GM12878 (cell line): ENCODE results near the gene METRNL. TPM values are rescaled to one million over a fixed set of nuclear protein-coding genes. Genes with fewer than 3 reads are reported as not detected.

Experiments
- ATAC-seq: fragments of 200-7000 bp; cut with Tn5 transposase; 3 replicates; pipeline ENCODE4 v1.9.1; 2020; ENCODE audit warnings: mild to moderate bottlenecking, moderate library complexity
- BruUV-seq: library from RNA; stranded (reverse); fragments of 400-500 nt; replicated peaks from 2 replicates; lab custom pipeline; 2021; lab: Mats Ljungman, UMichigan
- CTCF ChIA-PET: fragments of 300-600 bp; sonication (Branson Sonifier 250); formaldehyde crosslinking; extraction: SDS; loops from one replicate; lab custom pipeline; 2021; ENCODE audit warnings: inconsistent platforms; lab: Yijun Ruan, JAX
- POLR2A ChIA-PET: fragments of 350-600 bp; formaldehyde crosslinking; extraction: SDS; loops from one replicate; lab custom pipeline; 2021; ENCODE audit warnings: inconsistent platforms; lab: Charles Lee
- RAD21 ChIA-PET: fragments of 300-600 bp; sonication (Branson Sonifier 250); formaldehyde crosslinking; loops from one replicate; lab custom pipeline; 2023; ENCODE audit warnings: antibody characterized with exemption; ENCODE audit not compliant: unreplicated experiment; lab: Charles Lee
- SMC1A ChIA-PET: fragments of 300-600 bp; sonication (Branson Sonifier 250); formaldehyde crosslinking; loops from one replicate; lab custom pipeline; 2023; ENCODE audit not compliant: unreplicated experiment, uncharacterized antibody; lab: Charles Lee
- DNase-seq: peaks from one replicate; pipeline ENCODE4 v3.0.0-alpha.2; 2011; ENCODE audit warnings: low read depth, low spot score
- FAIRE-seq: peaks from 3 replicates; lab custom pipeline; 2011; peaks lifted over from hg19 to GRCh38; lab: Jason Lieb, UNC
- H2AFZ ChIP-seq: 2 replicates; pipeline ENCODE4 v1.6.0; 2011; ENCODE audit warnings: low read depth, low read length, control low read depth; ENCODE audit not compliant: control insufficient read depth
- H3K27ac ChIP-seq: 2 replicates; pipeline ENCODE4 v1.5.1; 2011; ENCODE audit warnings: control low read depth; ENCODE audit not compliant: control insufficient read depth, insufficient read depth
- H3K27me3 ChIP-seq, 2 experiments: replicated peaks in 1 of 2; 2 replicates each; pipeline versions ENCODE4 v1.6.0 to v1.6.1; 2011; ENCODE audit warnings: low read length in 1 of 2; ENCODE audit not compliant: control insufficient read depth in 2 of 2, insufficient read depth in 2 of 2
- H3K36me3 ChIP-seq, 2 experiments: 2 replicates each; pipeline ENCODE4 v1.5.1; 2011; ENCODE audit warnings: low read length in 1 of 2; ENCODE audit not compliant: control insufficient read depth in 2 of 2, insufficient read depth in 2 of 2
- H3K4me1 ChIP-seq: 2 replicates; pipeline ENCODE4 v1.6.1; 2011; ENCODE audit warnings: mild to moderate bottlenecking, low read length, moderate library complexity, mixed read lengths; ENCODE audit not compliant: control insufficient read depth, insufficient read depth
- H3K4me2 ChIP-seq: 2 replicates; pipeline ENCODE4 v1.6.0; 2011; ENCODE audit warnings: control low read depth; ENCODE audit not compliant: control insufficient read depth, insufficient read depth
- H3K4me3 ChIP-seq: fragments of 200-600 bp; sonication (generic); 2 replicates; pipeline ENCODE4 v1.5.1; 2016
- H3K79me2 ChIP-seq: 2 replicates; pipeline ENCODE4 v1.6.0; 2011; ENCODE audit warnings: low read length; ENCODE audit not compliant: control insufficient read depth, insufficient read depth
- H3K9ac ChIP-seq: 2 replicates; pipeline ENCODE4 v1.8.0; 2011; ENCODE audit warnings: low read length, control low read depth, mixed read lengths; ENCODE audit not compliant: control insufficient read depth, insufficient read depth
- H3K9me3 ChIP-seq: replicated peaks from 3 replicates; pipeline ENCODE4 v1.5.1; 2011; ENCODE audit warnings: mild to moderate bottlenecking, low read length; ENCODE audit not compliant: control insufficient read depth, insufficient read depth
- H4K20me1 ChIP-seq: 2 replicates; pipeline ENCODE4 v1.6.0; 2011; ENCODE audit not compliant: control insufficient read depth, insufficient read depth
- ATF2 ChIP-seq: IDR thresholded peaks from 2 replicates; pipeline ENCODE4 v1.6.1; 2012; ENCODE audit warnings: low read length, inconsistent platforms
- MEF2B ChIP-seq: fragments of 450-650 bp; IDR thresholded peaks from 2 replicates; pipeline ENCODE4 v1.6.1; 2018; ENCODE audit warnings: mild to moderate bottlenecking, moderate library complexity; ENCODE audit not compliant: partially characterized antibody, poor library complexity, severe bottlenecking
- NBN ChIP-seq: fragments of 450-650 bp; IDR thresholded peaks from 2 replicates; pipeline ENCODE4 v1.6.1; 2016
- POLR2AphosphoS5 ChIP-seq: IDR thresholded peaks from 2 replicates; pipeline ENCODE4 v1.6.1; 2011; ENCODE audit warnings: mild to moderate bottlenecking, low read length, inconsistent platforms
- SMC3 ChIP-seq: IDR thresholded peaks from 2 replicates; pipeline ENCODE4 v1.6.1; 2011; ENCODE audit warnings: low read length, improper control_type of control experiment, borderline replicate concordance
- YBX1 ChIP-seq: fragments of 450-650 bp; IDR thresholded peaks from 2 replicates; pipeline ENCODE4 v1.6.1; 2016; ENCODE audit warnings: antibody characterized with exemption
- ZNF207 ChIP-seq: fragments of 450-650 bp; IDR thresholded peaks from 2 replicates; pipeline ENCODE4 v1.6.1; 2014; ENCODE audit warnings: antibody characterized with exemption, mild to moderate bottlenecking, borderline replicate concordance
- ZZZ3 ChIP-seq: IDR thresholded peaks from 2 replicates; pipeline ENCODE4 v1.6.1; 2011; ENCODE audit warnings: low read depth; ENCODE audit not compliant: control insufficient read depth, insufficient read length
- WGBS: methylation state at CpG from one replicate; pipeline ENCODE4 v1.1.6; 2016; ENCODE audit warnings: low lambda C conversion rate; ENCODE audit not compliant: insufficient replicate concordance, insufficient coverage; ENCODE audit errors: missing lambda C conversion rate; 5-methylcytosine and 5-hydroxymethylcytosine counted together
- in situ Hi-C: fragments of 300-500 bp; cut with MboI; formaldehyde crosslinking; loops from 9 replicates; pipeline ENCODE4 v1.14.3; 2018; ENCODE audit warnings: mixed read lengths
- intact Hi-C: fragments of 100-400 bp; cut with micrococcal nuclease; formaldehyde crosslinking; loops from one replicate; pipeline ENCODE4 v1.14.2; 2022; ENCODE audit not compliant: unreplicated experiment
- polyA plus RNA-seq, 11 experiments: library from polyadenylated mRNA; depleted of rRNA in 4 of 11; unstranded in 6 of 11; stranded (reverse) in 5 of 11; fragments of >200 nt; fragmentation: Nextera tagmentation in 4 of 11; fragmentation: Illumina TruSeq in 1 of 11; extraction: Ambion mirVana in 4 of 11; extraction: Trizol in 1 of 11; gene quantifications; 1 replicate in 1 of 11; 2 replicates in 10 of 11; pipeline versions ENCODE4 v1.2.1 to v1.2.3, GENCODE V29; 2011 to 2016; ENCODE audit warnings: inconsistent platforms in 2 of 11, missing spikeins in 2 of 11, low read depth in 1 of 11
- total RNA-seq, 4 experiments: library from RNA; depleted of rRNA in 3 of 4; stranded (reverse); fragments of >200 nt in 3 of 4; fragmentation: Illumina TruSeq in 1 of 4; extraction: Trizol in 1 of 4; gene quantifications; 2 replicates each; pipeline versions ENCODE4 v1.2.1 to v1.2.3, GENCODE V29; 2013 to 2021

The METRNL gene
- total and polyA plus RNA-seq, 10 of the 15 experiments (the other 5 are each of a cell fraction or from before 2014, with no cell fraction given), result 0.05 to 3.7 (median 0.48) TPM; not detected in 2

DNA sequence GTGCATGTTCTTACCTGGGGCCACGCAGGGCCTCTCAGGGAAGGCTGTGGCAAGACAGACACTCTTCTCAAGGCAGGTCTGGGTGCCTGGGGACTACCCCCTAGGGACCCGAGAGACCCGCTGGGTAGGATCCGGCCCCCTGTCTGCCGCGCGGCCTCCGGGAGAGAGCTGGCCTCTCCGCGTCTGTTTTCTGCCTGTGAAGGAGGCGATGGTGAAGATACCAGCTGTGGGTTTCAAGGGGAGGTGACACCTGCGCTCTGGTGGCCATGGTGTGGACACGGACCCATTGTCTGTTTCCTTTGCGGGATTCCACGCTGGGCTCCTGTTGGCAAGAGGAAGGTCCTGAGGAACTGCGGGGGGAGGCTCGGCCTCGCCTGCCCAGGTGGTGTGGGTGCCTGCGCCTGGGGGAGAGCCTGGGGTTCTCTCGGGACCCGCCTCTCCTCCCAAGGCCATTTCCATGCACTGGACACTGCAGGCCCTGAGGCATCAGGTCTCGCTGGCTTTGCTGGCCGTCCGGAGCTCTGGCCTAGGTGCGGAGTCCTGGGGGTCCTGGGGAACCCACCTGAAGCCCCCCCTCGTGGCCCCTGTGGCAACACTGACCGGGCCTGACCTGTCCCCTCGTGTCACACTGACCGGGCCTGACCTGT lies 12.2 kb upstream of the METRNL start:
- no peaks in the 10 kb centered on the region for H4K20me1 ChIP-seq
- H3K27ac ChIP-seq, result no peak overlapping the region
- H2AFZ ChIP-seq, result no peak overlapping the region
- DNase-seq (no peak), FAIRE-seq (no peak), ATAC-seq (no peak)
- H3K4me2 ChIP-seq, result no peak overlapping the region
- in situ Hi-C loops (no loop called here), intact Hi-C loops (no loop called here)
- H3K79me2 ChIP-seq, result no peaks in the 10 kb centered on the region
- RAD21 ChIA-PET, result no interaction called here
- no peak overlapping the region for H3K4me3 ChIP-seq
- no peaks in the 10 kb centered on the region for H3K4me1 ChIP-seq
- BruUV-seq, result no TSS peak
- H3K9me3 ChIP-seq, result no peaks in the 10 kb centered on the region
- SMC1A ChIA-PET, result no interaction called here
- no peaks in the 10 kb centered on the region for H3K36me3 ChIP-seq
- 43% methylated on average over 24 of the region's 29 CpGs for WGBS
- POLR2A ChIA-PET, result no interaction called here
- CTCF ChIA-PET, result no interaction called here
- H3K27me3 ChIP-seq, result no peaks in the 10 kb centered on the region
- TF ChIP-seq MEF2B, result no peak
- TF ChIP-seq YBX1, result no peak
- no peak for TF ChIP-seq POLR2AphosphoS5
- no peak for TF ChIP-seq SMC3
- no peak for TF ChIP-seq NBN
- TF ChIP-seq ZZZ3, result no peak
- TF ChIP-seq ATF2, result no peak
- no peak for TF ChIP-seq ZNF207
- no peak overlapping the region for H3K9ac ChIP-seq
